H1 (cell line): ENCODE measurements around the gene KLHL17. TPM values are rescaled to one million over a fixed set of nuclear protein-coding genes. Genes with fewer than 3 reads are reported as not detected.

Experiments used
- BACH1 ChIP-seq: IDR thresholded peaks from 2 replicates; pipeline ENCODE4 v1.6.1; 2012; ENCODE audit warnings: low read length, improper control_type of control experiment
- KDM4A ChIP-seq: IDR thresholded peaks from one replicate; pipeline ENCODE4 v1.7.1; 2012; ENCODE audit warnings: low read depth, mild to moderate bottlenecking, moderate library complexity, low read length, inconsistent platforms; ENCODE audit not compliant: severe bottlenecking
- MAX ChIP-seq: IDR thresholded peaks from 2 replicates; pipeline ENCODE4 v1.6.1; 2012; ENCODE audit warnings: inconsistent platforms
- NRF1 ChIP-seq: IDR thresholded peaks from 2 replicates; pipeline ENCODE4 v1.6.1; 2011; ENCODE audit warnings: mild to moderate bottlenecking, low read depth, low read length, improper control_type of control experiment
- POLR2AphosphoS5 ChIP-seq: IDR thresholded peaks from 2 replicates; pipeline ENCODE4 v1.6.1; 2011; ENCODE audit warnings: low read depth, low read length
- SIN3A ChIP-seq, 2 experiments: IDR thresholded peaks in 1 of 2; conservative IDR thresholded peaks in 1 of 2; 2 replicates each; pipeline ENCODE4 v1.6.1; 2011 to 2012; ENCODE audit warnings: low read length in 2 of 2, improper control_type of control experiment in 1 of 2, low read depth in 1 of 2, mild to moderate bottlenecking in 1 of 2
- SP2 ChIP-seq: IDR thresholded peaks from 2 replicates; pipeline ENCODE4 v1.6.1; 2012; ENCODE audit warnings: mild to moderate bottlenecking, low read length, inconsistent platforms
- TCF12 ChIP-seq: IDR thresholded peaks from 2 replicates; pipeline ENCODE4 v1.6.1; 2011; ENCODE audit warnings: low read depth, mild to moderate bottlenecking, low read length
- polyA plus RNA-seq, 7 experiments: library from polyadenylated mRNA; depleted of rRNA in 3 of 7; stranded (reverse) in 5 of 7; unstranded in 2 of 7; fragments of >200 nt in 5 of 7; fragments of 200-250 nt in 2 of 7; gene quantifications; 1 replicate in 5 of 7; 2 replicates in 1 of 7; 4 replicates in 1 of 7; pipeline versions ENCODE4 v1.2.1 to v1.2.3, GENCODE V29; 2011 to 2013; ENCODE audit warnings: missing spikeins in 2 of 7, mixed read lengths in 2 of 7
- total RNA-seq: library from RNA; stranded (reverse); fragmentation: NEBNext Ultra II Directional; extraction: Animal tissue kit (Norgen Biotek cat#: 25700); gene quantifications from 2 replicates; pipeline ENCODE4 v1.2.1, GENCODE V29; 2021

KLHL17 gene
- total and polyA plus RNA-seq, 2 of the 8 experiments (the other 6 are each of a cell fraction or from before 2014, with no cell fraction given), result 32.6 to 36.1 TPM

DNA sequence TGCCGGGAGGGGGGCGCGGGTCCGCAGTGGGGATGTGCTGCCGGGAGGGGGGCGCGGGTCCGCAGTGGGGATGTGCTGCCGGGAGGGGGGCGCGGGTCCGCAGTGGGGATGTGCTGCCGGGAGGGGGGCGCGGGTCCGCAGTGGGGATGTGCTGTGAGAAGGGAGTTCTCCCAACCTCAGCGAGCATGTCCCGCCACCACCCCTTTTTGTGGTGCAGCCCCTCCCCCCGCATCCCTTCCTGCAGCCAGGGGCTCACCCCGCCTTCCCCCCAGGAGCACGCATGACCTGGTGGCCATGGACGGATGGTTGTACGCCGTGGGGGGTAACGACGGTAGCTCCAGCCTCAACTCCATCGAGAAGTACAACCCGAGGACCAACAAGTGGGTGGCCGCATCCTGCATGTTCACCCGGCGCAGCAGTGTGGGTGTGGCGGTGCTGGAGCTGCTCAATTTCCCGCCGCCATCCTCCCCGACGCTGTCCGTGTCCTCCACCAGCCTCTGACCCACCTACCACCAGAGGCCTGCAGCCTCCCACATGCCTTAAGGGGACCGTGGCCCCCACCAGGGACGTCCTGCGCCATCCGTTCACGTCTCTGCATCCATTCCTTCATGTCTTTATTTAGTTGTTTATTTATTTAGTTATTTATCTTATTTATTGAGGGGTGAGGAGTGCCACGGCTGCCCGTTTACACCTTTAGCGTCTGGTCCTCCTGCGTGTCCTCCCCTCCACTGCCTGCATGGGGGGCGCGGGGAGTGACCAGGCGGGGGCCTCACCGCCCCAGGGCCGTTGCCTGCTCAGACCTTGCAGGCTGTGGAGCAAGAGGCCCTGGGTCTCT lies 4.5 kb downstream of the KLHL17 start (continued):
- TF ChIP-seq BACH1 (no peak), POLR2AphosphoS5 (no peak), TCF12 (no peak), MAX (no peak), SP2 (no peak), NRF1 (no peak), SIN3A (conservative IDR thresholded peaks at IDR 0.05 in 1 of 2, IDR thresholded peaks at IDR 0.05 in 1 of 2; ENCODE audit: low read depth in 1 of 2, low read length in 2 of 2) (no peak), KDM4A (no peak)
